A549 (cell line): ENCODE results near the gene IQSEC3. TPM values are rescaled to one million over a fixed set of nuclear protein-coding genes. Genes with fewer than 3 reads are reported as not detected.

Experiments used
- ATAC-seq, 2 experiments: fragments of 200-7000 bp in 1 of 2; fragments of >200 bp in 1 of 2; cut with Nextera tagmentation in 1 of 2; cut with Tn5 transposase in 1 of 2; 3 replicates each; pipeline versions ENCODE4 v1.8.0 to v1.9.1; 2018 to 2020; ENCODE audit warnings: mild to moderate bottlenecking in 1 of 2, moderate library complexity in 1 of 2
- CTCF ChIA-PET: fragments of 300-600 bp; sonication (Branson Sonifier 250); formaldehyde crosslinking; extraction: SDS; loops from one replicate; lab custom pipeline; 2021; ENCODE audit warnings: antibody characterized with exemption, inconsistent platforms; lab: Yijun Ruan, JAX
- POLR2A ChIA-PET: fragments of 350-600 bp; formaldehyde crosslinking; extraction: SDS; loops from one replicate; lab custom pipeline; 2021; ENCODE audit warnings: antibody characterized with exemption, inconsistent platforms; lab: Yijun Ruan, JAX
- DNase-seq, 2 experiments: peaks; one replicate each; pipeline versions ENCODE4 v3.0.0 to v3.0.0-alpha.2; 2011 to 2016; ENCODE audit warnings: low read depth in 1 of 2, low spot score in 1 of 2
- FAIRE-seq: peaks from 2 replicates; lab custom pipeline; 2011; peaks lifted over from hg19 to GRCh38; lab: Jason Lieb, UNC
- H3K27ac ChIP-seq, 2 experiments: fragments of >200 bp; sonication (Bioruptor Twin); formaldehyde crosslinking; 3 replicates each; pipeline ENCODE4 v1.5.1; 2016 to 2017
- H3K4me1 ChIP-seq: fragments of >200 bp; sonication (Bioruptor Twin); formaldehyde crosslinking; 3 replicates; pipeline ENCODE4 v1.6.1; 2016
- H3K4me2 ChIP-seq: fragments of >200 bp; sonication (Bioruptor Twin); formaldehyde crosslinking; 3 replicates; pipeline ENCODE4 v1.6.1; 2016
- H3K4me3 ChIP-seq: fragments of >200 bp; sonication (Bioruptor Twin); formaldehyde crosslinking; 3 replicates; pipeline ENCODE4 v1.5.1; 2016
- H3K9me3 ChIP-seq: fragments of >200 bp; sonication (Bioruptor Twin); formaldehyde crosslinking; 3 replicates; pipeline ENCODE4 v1.6.1; 2016
- CBX8 ChIP-seq: fragments of 200-600 bp; sonication (generic); IDR thresholded peaks from 2 replicates; pipeline ENCODE4 v1.6.1; 2016
- CHD2 ChIP-seq: fragments of 150-350 bp; IDR thresholded peaks from 2 replicates; pipeline ENCODE4 v1.6.1; 2014; ENCODE audit warnings: low read length; ENCODE audit not compliant: partially characterized antibody
- EHMT2 ChIP-seq: fragments of 200-600 bp; sonication (generic); IDR thresholded peaks from 2 replicates; pipeline ENCODE4 v1.6.1; 2016; ENCODE audit warnings: antibody characterized with exemption, low read depth, mild to moderate bottlenecking, moderate library complexity
- ESRRA ChIP-seq: fragments of 150-350 bp; IDR thresholded peaks from 2 replicates; pipeline ENCODE4 v1.6.1; 2014; ENCODE audit warnings: mild to moderate bottlenecking, low read length, borderline replicate concordance
- FOSL2 ChIP-seq, 2 experiments: fragments of 450-650 bp in 1 of 2; fragments of >200 bp in 1 of 2; sonication (Bioruptor Twin) in 1 of 2; formaldehyde crosslinking; IDR thresholded peaks; 2 replicates each; pipeline versions ENCODE4 v1.5.0 to v1.6.1; 2016 to 2020; ENCODE audit warnings: mild to moderate bottlenecking in 1 of 2, moderate library complexity in 1 of 2
- FOXS1 ChIP-seq: fragments of 250-450 bp; sonication (Bioruptor Pico); IDR thresholded peaks from 2 replicates; pipeline ENCODE4 v1.5.0; 2020; ENCODE audit warnings: mild to moderate bottlenecking, moderate library complexity
- GATA3 ChIP-seq: IDR thresholded peaks from 2 replicates; pipeline ENCODE4 v1.6.1; 2012; ENCODE audit warnings: borderline replicate concordance
- HDAC2 ChIP-seq: fragments of 200-600 bp; sonication (generic); IDR thresholded peaks from 2 replicates; pipeline ENCODE4 v1.6.1; 2016
- HEYL ChIP-seq: fragments of 250-450 bp; sonication (Bioruptor Pico); IDR thresholded peaks from 2 replicates; pipeline ENCODE4 v1.8.0; 2021; ENCODE audit warnings: mild to moderate bottlenecking, moderate library complexity
- HOXA7 ChIP-seq: fragments of 250-450 bp; sonication (Bioruptor Pico); IDR thresholded peaks from 2 replicates; pipeline ENCODE4 v1.5.0; 2020; ENCODE audit warnings: mild to moderate bottlenecking, moderate library complexity
- MAZ ChIP-seq: fragments of 150-350 bp; IDR thresholded peaks from 2 replicates; pipeline ENCODE4 v1.6.1; 2014; ENCODE audit warnings: antibody characterized with exemption, low read depth, low read length, borderline replicate concordance
- NR3C1 ChIP-seq: fragments of >200 bp; sonication (Bioruptor Twin); formaldehyde crosslinking; IDR thresholded peaks from 3 replicates; pipeline ENCODE4 v1.6.1; 2017
- POLR2A ChIP-seq: IDR thresholded peaks from 2 replicates; pipeline ENCODE4 v1.6.1; 2012; ENCODE audit warnings: mild to moderate bottlenecking, low read length
- RAD21 ChIP-seq, 2 experiments: fragments of >200 bp in 1 of 2; sonication (Bioruptor Twin) in 1 of 2; formaldehyde crosslinking in 1 of 2; IDR thresholded peaks in 1 of 2; conservative IDR thresholded peaks in 1 of 2; 2 replicates in 1 of 2; 3 replicates in 1 of 2; pipeline ENCODE4 v1.6.1; 2012 to 2018; ENCODE audit warnings: inconsistent platforms in 1 of 2
- RARB ChIP-seq: fragments of 250-450 bp; sonication (Bioruptor Pico); IDR thresholded peaks from 2 replicates; pipeline ENCODE4 v1.8.0; 2021; ENCODE audit warnings: mild to moderate bottlenecking, moderate library complexity
- RCOR1 ChIP-seq: fragments of 150-350 bp; IDR thresholded peaks from 2 replicates; pipeline ENCODE4 v1.6.1; 2014; ENCODE audit warnings: antibody characterized with exemption, low read length, low read depth
- RNF2 ChIP-seq: fragments of 200-600 bp; sonication (generic); IDR thresholded peaks from 2 replicates; pipeline ENCODE4 v1.6.1; 2016; ENCODE audit warnings: low read depth, mild to moderate bottlenecking, antibody characterized with exemption, moderate library complexity, borderline replicate concordance
- SMC3 ChIP-seq: fragments of >200 bp; sonication (Bioruptor Twin); formaldehyde crosslinking; IDR thresholded peaks from 3 replicates; pipeline ENCODE4 v1.6.1; 2018; ENCODE audit warnings: inconsistent platforms
- TFCP2L1 ChIP-seq: fragments of 250-450 bp; sonication (Bioruptor Pico); IDR thresholded peaks from 2 replicates; pipeline ENCODE4 v1.5.0; 2021; ENCODE audit warnings: mild to moderate bottlenecking
- TP53 ChIP-seq: fragments of 250-450 bp; sonication (Bioruptor Pico); IDR thresholded peaks from 2 replicates; pipeline ENCODE4 v1.5.0; 2021; ENCODE audit warnings: mild to moderate bottlenecking, moderate library complexity
- ZSCAN20 ChIP-seq: fragments of 250-450 bp; sonication (Bioruptor Pico); IDR thresholded peaks from 2 replicates; pipeline ENCODE4 v1.8.0; 2022; ENCODE audit warnings: mild to moderate bottlenecking, moderate library complexity
- WGBS: methylation state at CpG from one replicate; pipeline ENCODE4 v1.1.6; 2017; ENCODE audit errors: missing lambda C conversion rate; 5-methylcytosine and 5-hydroxymethylcytosine counted together
- polyA plus RNA-seq, 4 experiments: library from polyadenylated mRNA; depleted of rRNA in 3 of 4; stranded (reverse); fragments of >200 nt; fragmentation: RNase III in 1 of 4; extraction: RNeasy Plus Mini Kit Qiagen cat#74134 plus additional on column Dnase treatment in 1 of 4; gene quantifications; 2 replicates in 3 of 4; 3 replicates in 1 of 4; pipeline ENCODE4 v1.2.3, GENCODE V29; 2011 to 2017
- TF ChIP-seq, protein P1 (sequence below): fragments of 250-450 bp; sonication (Bioruptor Pico); IDR thresholded peaks from 2 replicates; pipeline ENCODE4 v1.5.0; 2021; ENCODE audit warnings: mild to moderate bottlenecking, moderate library complexity, borderline replicate concordance
- TF ChIP-seq, protein P2 (sequence below): fragments of 450-650 bp; IDR thresholded peaks from 2 replicates; pipeline ENCODE4 v1.6.1; 2014; ENCODE audit warnings: antibody characterized with exemption
- TF ChIP-seq, protein P3 (sequence below): fragments of >200 bp; sonication (Bioruptor Twin); formaldehyde crosslinking; IDR thresholded peaks from 3 replicates; pipeline ENCODE4 v1.5.1; 2016
- TF ChIP-seq, protein P4 (sequence below): IDR thresholded peaks from 2 replicates; pipeline ENCODE4 v1.6.1; 2012

Gene IQSEC3
- polyA plus RNA-seq, 2 of the 4 experiments (the other 2 are of a cell fraction) = not detected

DNA sequence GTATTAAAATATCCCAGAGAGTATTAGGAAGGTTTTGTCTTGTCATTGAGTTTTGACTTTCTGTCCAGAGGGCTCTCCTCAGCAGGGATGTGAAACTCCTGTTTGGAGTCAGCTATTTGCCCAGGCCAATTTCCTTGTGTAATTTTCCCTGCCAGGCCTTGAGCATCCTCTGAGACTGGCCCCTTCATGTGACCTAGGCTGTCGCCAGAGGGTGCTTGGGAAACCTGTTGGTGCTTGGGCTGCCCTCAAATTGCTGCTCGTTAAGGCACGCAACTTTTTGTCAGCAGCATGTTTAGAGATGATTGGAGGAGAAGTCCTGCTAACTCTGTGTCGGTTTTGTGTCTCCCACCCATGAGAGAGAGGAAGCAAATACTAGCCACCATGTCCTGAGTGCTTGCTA is 39.1 kb downstream of the IQSEC3 start (continued):
- no peak for TF ChIP-seq FOSL2 (IDR thresholded peaks at IDR 0.05)
- no peak for TF ChIP-seq FOSL2 (CRISPR knock-in tag; IDR thresholded peaks at IDR 0.05)
- TF ChIP-seq TFCP2L1 (CRISPR knock-in tag) = no peak

DNA sequence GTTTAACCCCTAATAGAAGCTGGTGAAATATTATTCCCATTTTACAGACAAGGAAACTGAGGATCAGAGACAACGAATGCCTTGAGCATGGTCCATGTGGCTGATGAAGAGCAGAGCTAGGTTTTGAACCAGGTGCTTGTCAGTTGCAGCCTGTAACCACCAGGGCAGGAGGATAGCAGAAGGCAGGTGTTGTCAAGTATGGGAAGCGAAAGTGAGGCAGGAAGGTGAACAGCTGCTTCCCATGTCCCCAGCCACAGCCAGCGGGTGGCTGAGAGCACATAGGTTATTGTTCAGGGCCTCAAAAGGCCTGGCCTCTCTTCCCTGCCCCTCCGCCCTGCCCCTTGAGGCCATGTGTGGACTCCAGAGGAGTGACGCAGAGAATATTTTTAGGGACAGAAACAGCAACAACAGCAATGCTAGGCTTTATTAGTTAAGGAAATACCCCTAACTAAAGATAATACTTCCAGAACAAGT is 39.6 kb downstream of the IQSEC3 start:
- no peak overlapping the region for H3K4me3 ChIP-seq
- ChIA-PET POLR2A (no interaction called here), CTCF (interaction anchor here (0.6 to 1.0 kb wide), 2 partner anchors 12 to 21 kb away, joined by 3 read pairs; no protein-coding TSS in a partner anchor)
- H3K4me2 ChIP-seq = no peak overlapping the region
- WGBS = 79% methylated on average over 5 of the region's 5 CpGs
- H3K4me1 ChIP-seq = no peaks in the 10 kb centered on the region
- DNase-seq = peak; percentile 12 to 25
- TF ChIP-seq, protein P1, sequence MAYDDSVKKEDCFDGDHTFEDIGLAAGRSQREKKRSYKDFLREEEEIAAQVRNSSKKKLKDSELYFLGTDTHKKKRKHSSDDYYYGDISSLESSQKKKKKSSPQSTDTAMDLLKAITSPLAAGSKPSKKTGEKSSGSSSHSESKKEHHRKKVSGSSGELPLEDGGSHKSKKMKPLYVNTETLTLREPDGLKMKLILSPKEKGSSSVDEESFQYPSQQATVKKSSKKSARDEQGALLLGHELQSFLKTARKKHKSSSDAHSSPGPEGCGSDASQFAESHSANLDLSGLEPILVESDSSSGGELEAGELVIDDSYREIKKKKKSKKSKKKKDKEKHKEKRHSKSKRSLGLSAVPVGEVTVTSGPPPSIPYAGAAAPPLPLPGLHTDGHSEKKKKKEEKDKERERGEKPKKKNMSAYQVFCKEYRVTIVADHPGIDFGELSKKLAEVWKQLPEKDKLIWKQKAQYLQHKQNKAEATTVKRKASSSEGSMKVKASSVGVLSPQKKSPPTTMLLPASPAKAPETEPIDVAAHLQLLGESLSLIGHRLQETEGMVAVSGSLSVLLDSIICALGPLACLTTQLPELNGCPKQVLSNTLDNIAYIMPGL (CRISPR knock-in tag) = no peak
- TF ChIP-seq CBX8 = no peak
- TF ChIP-seq FOXS1 = no peak
- no peak for TF ChIP-seq CHD2
- no peak for TF ChIP-seq RNF2
- TF ChIP-seq RARB (CRISPR knock-in tag) = no peak
- TF ChIP-seq TP53 (CRISPR knock-in tag) = no peak
- no peak for TF ChIP-seq POLR2A
- TF ChIP-seq ZSCAN20 (CRISPR knock-in tag) = no peak
- TF ChIP-seq, protein P2, sequence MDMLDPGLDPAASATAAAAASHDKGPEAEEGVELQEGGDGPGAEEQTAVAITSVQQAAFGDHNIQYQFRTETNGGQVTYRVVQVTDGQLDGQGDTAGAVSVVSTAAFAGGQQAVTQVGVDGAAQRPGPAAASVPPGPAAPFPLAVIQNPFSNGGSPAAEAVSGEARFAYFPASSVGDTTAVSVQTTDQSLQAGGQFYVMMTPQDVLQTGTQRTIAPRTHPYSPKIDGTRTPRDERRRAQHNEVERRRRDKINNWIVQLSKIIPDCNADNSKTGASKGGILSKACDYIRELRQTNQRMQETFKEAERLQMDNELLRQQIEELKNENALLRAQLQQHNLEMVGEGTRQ = no peak
- TF ChIP-seq, all 56 proteins: peak for 0
- ATAC-seq (peak; percentile 30 to 43; a peak in 3 of 6 replicates), FAIRE-seq (no peak)
- no peak overlapping the region for H3K27ac ChIP-seq
- H3K9me3 ChIP-seq = no peaks in the 10 kb centered on the region

DNA sequence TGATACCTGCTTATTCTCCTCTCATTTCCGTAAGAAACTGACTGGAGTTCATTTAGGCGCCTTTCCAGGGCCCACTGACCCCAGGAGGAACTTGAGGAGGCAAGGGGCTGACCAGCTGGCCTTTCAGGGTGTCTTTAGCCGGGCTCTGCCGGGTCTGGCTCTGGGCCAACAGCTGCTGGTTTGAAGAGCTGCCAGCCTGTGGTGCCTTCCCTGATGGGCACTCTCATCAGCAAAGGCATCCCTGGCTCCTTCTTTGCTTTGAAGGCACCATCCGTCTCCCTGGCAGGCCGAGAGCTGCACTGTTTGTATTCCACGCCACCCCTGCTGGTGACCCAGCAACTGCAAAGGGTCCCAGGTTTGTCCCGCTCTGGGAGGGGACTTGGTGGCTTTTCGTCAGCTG is 42.0 kb downstream of the IQSEC3 start:
- TF ChIP-seq FOSL2 (IDR thresholded peaks at IDR 0.05) (no peak), FOSL2 (CRISPR knock-in tag; IDR thresholded peaks at IDR 0.05) (no peak), HOXA7 (no peak), ESRRA (no peak), MAZ (no peak), NR3C1 (no peak), HDAC2 (no peak), SMC3 (no peak), EHMT2 (no peak), RAD21 (conservative IDR thresholded peaks at IDR 0.05 in 1 of 2, IDR thresholded peaks at IDR 0.05 in 1 of 2) (no peak)
- Histone ChIP-seq H3K4me2 (no peak overlapping the region), H3K27ac (no peak overlapping the region), H3K9me3 (no peaks in the 10 kb centered on the region), H3K4me1 (no peaks in the 10 kb centered on the region), H3K4me3 (no peak overlapping the region)
- no peak for DNase-seq
- no peak for FAIRE-seq
- no peak for ATAC-seq
- POLR2A ChIA-PET = no interaction called here
- CTCF ChIA-PET = interaction anchor here (1.6 kb wide), 1 partner anchor 111 kb away, joined by 5 read pairs; no protein-coding TSS in a partner anchor
- WGBS = 51% methylated on average over 9 of the region's 9 CpGs

DNA sequence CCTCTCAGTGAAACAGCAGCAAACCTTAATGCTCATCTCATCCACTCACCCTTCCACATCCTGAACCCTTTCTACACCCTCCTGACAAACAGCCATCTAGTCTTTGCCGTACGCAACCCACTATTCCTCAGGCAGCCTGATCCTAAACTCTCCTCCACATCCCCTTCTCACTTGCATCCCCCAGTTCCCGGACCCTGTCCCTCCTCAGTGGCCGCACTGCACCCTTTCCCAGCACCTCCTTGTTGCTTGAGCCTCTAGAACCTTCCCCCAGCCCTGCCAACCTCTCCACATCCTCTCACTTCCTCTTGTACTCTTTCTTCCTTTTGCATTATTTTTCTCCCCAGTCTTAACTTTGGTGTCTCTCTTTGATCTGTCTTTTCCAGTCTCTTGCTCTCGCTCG is 42.9 kb downstream of the IQSEC3 start:
- Histone ChIP-seq H3K4me3 (no peak overlapping the region), H3K4me1 (no peaks in the 10 kb centered on the region), H3K4me2 (no peak overlapping the region), H3K9me3 (no peaks in the 10 kb centered on the region), H3K27ac (no peak overlapping the region)
- WGBS = 66% methylated on average over 6 of the region's 6 CpGs
- ChIA-PET CTCF (interaction anchor here (1.0 to 1.7 kb wide), 3 partner anchors 9 to 110 kb away, joined by 4 to 5 read pairs (median 4); no protein-coding TSS in a partner anchor), POLR2A (no interaction called here)
- FAIRE-seq (no peak), ATAC-seq (no peak), DNase-seq (no peak)
- TF ChIP-seq, protein P3, sequence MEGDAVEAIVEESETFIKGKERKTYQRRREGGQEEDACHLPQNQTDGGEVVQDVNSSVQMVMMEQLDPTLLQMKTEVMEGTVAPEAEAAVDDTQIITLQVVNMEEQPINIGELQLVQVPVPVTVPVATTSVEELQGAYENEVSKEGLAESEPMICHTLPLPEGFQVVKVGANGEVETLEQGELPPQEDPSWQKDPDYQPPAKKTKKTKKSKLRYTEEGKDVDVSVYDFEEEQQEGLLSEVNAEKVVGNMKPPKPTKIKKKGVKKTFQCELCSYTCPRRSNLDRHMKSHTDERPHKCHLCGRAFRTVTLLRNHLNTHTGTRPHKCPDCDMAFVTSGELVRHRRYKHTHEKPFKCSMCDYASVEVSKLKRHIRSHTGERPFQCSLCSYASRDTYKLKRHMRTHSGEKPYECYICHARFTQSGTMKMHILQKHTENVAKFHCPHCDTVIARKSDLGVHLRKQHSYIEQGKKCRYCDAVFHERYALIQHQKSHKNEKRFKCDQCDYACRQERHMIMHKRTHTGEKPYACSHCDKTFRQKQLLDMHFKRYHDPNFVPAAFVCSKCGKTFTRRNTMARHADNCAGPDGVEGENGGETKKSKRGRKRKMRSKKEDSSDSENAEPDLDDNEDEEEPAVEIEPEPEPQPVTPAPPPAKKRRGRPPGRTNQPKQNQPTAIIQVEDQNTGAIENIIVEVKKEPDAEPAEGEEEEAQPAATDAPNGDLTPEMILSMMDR = no peak
- TF ChIP-seq, protein P4, sequence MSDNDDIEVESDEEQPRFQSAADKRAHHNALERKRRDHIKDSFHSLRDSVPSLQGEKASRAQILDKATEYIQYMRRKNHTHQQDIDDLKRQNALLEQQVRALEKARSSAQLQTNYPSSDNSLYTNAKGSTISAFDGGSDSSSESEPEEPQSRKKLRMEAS = no peak
- TF ChIP-seq GATA3 (no peak), HEYL (no peak), RAD21 (conservative IDR thresholded peaks at IDR 0.05 in 1 of 2, IDR thresholded peaks at IDR 0.05 in 1 of 2) (no peak), RCOR1 (no peak)
- TF ChIP-seq, protein P2 = no peak
